ENCODE data around the gene PLCG1. TPM values are rescaled to one million over a fixed set of nuclear protein-coding genes. Genes with fewer than 3 reads are reported as not detected.

Gene PLCG1
- total RNA-seq, 4 donors from 2014 or later = 30.4 to 84.7 (median 47.8) TPM

DNA sequence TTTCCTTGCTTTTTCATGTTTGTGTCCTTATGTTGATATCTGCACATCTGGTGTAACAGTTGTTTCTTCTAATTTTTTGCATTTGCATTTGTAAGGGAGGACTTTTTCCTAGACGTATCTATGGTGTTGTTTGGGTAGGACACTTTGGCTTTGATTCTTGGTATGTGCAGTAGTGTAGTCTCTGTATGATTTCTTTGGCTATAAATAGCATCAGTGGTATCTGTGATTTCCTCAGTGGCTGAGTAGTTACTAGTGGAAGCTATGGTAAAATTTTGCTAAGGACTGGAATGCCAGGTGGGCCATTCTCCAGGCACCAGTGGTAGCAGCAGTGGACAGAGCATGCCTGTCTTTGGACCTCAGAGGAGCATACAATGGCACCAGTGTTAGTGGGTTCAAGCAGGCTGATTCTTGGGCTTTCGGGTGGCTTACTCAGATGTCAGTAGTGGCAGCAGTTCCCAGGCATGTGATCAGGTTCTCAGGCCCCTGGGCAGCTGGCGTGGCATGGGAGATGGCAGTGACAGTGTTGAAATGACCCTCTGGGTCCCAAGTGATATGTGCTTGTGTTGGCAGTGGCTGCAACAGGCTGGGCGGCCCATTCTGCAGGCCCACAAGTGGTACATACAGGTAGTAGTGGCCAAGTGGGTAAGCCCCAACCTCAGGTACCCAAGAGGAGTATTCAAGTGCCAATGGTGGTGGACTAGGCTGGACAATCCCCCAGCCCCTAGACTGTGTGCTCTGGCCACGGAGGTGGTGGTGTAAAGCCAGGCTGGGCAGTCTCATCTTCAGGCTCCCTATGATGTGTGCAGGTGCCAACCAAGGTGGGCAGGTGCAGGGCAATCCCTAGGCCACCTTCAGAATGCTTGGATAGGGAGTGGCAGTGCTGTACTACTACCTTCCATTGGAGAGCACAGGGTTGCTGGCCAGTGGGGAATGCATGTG, 54.5 kb downstream of the PLCG1 start:
- Histone ChIP-seq H3K4me1 (no peaks in the 10 kb centered on the region), H3K36me3 (peaks cover 0 to 13% (median 0%) of the 10 kb centered on the region in 3 donors), H3K4me3 (no peak overlapping the region), H3K27me3 (no peaks in the 10 kb centered on the region), H3K9me3 (peaks cover 0 to 17% (median 10%) of the 10 kb centered on the region in 3 donors), H3K27ac (no peak overlapping the region)
- TF ChIP-seq, protein P1, sequence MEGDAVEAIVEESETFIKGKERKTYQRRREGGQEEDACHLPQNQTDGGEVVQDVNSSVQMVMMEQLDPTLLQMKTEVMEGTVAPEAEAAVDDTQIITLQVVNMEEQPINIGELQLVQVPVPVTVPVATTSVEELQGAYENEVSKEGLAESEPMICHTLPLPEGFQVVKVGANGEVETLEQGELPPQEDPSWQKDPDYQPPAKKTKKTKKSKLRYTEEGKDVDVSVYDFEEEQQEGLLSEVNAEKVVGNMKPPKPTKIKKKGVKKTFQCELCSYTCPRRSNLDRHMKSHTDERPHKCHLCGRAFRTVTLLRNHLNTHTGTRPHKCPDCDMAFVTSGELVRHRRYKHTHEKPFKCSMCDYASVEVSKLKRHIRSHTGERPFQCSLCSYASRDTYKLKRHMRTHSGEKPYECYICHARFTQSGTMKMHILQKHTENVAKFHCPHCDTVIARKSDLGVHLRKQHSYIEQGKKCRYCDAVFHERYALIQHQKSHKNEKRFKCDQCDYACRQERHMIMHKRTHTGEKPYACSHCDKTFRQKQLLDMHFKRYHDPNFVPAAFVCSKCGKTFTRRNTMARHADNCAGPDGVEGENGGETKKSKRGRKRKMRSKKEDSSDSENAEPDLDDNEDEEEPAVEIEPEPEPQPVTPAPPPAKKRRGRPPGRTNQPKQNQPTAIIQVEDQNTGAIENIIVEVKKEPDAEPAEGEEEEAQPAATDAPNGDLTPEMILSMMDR (IDR thresholded peaks at IDR 0.05) = no peak
- no peak for TF ChIP-seq POLR2A (IDR thresholded peaks at IDR 0.05)
- DNase-seq = no peak
- intact Hi-C loops (cut with DNase I) = no loop called here
- WGBS, 2 donors = 83 to 88% methylated on average over 1 of the region's 5 CpGs

DNA sequence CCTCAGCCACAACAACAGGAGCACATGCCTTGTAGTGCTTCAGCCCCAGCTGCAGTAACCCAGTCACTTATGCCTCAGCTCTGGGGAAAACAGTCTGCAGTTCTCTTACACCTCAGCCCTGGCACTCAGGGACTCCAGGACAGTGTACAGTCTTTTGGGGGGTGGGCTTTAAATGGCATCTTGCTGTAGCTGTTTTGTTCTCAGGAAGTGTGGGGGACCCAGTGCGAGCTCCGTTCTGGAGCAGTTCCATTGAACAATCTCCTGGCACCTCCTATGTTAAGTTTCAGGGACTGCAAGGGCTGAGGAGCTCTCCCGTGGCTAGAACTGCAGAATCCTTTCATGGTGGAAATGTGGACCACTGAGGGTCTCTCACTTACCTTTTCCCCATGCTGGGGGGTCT, 55.2 kb downstream of the PLCG1 start:
- H3K4me1 ChIP-seq = no peaks in the 10 kb centered on the region

DNA sequence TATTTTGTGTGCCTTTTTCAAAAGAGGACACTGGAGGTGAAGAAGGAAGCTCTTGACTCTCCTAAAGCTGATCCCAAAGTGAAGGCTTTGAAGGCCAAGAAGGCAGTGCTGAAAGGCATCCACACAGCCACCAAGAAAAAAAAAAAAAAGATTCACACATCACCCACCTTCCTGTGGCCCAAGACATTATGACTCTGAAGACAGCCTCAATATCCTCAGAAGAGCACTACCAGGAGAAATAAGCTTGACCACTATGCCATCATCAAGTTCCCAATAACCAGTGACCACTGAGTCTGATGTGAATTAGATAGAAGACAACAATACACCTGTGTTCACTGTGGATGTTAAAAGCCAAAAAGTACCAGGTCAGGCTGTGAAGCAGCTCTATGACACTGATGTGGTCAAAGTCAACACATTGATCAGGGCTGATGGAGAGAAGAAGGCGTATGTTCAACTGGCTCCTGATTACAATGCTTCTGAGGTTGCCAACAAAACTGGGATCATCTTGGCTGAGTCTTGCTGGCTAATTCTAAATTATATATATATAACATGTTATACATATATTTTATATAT, 59.4 kb downstream of the PLCG1 start:
- no peak for TF ChIP-seq POLR2A (IDR thresholded peaks at IDR 0.05)
- TF ChIP-seq, protein P1 (IDR thresholded peaks at IDR 0.05) = no peak
- Histone ChIP-seq H3K9me3 (peaks cover 0 to 14% (median 13%) of the 10 kb centered on the region in 3 donors), H3K4me1 (no peaks in the 10 kb centered on the region), H3K27me3 (no peaks in the 10 kb centered on the region), H3K27ac (no peak overlapping the region), H3K4me3 (no peak overlapping the region), H3K36me3 (peaks cover 0 to 35% (median 0%) of the 10 kb centered on the region in 3 donors)
- no peak for DNase-seq
- intact Hi-C loops (cut with DNase I) = no loop called here
- WGBS, 2 donors = 92% methylated on average over 1 of the region's 1 CpG

More for the DNA sequence above, 55.2 kb downstream of the PLCG1 start:
- Histone ChIP-seq H3K4me3 (no peak overlapping the region), H3K27me3 (no peaks in the 10 kb centered on the region), H3K36me3 (peaks cover 0 to 13% (median 0%) of the 10 kb centered on the region in 3 donors), H3K9me3 (peaks cover 0 to 17% (median 10%) of the 10 kb centered on the region in 3 donors), H3K27ac (no peak overlapping the region)
- intact Hi-C loops (cut with DNase I) = no loop called here
- WGBS, 2 donors = 92 to 100% methylated on average over 3 of the region's 3 CpGs
- DNase-seq = no peak
- TF ChIP-seq POLR2A (IDR thresholded peaks at IDR 0.05) = no peak
- TF ChIP-seq, protein P1 (IDR thresholded peaks at IDR 0.05) = no peak

DNA sequence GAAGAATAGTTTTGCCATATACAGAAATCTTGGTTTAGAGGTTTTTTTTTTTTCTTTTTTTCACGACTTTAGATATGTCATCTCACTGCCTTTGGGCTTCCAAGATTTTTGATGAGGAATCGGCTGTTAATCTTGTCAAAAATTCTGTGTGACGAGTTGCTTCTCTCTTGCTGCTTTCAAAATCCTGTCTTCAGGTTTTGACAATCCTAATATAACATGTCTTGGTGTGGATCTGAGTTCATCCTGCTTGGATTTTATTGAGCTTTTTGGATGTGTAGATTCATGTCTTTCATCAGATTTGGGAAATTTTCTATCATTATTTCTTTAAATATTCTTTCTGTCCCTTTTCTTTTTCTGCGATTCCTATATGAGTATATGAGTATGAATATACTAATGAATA, 61.1 kb downstream of the PLCG1 start:
- Histone ChIP-seq H3K4me3 (no peak overlapping the region), H3K9me3 (peaks cover 0 to 14% (median 13%) of the 10 kb centered on the region in 3 donors), H3K36me3 (peaks cover 0 to 41% (median 0%) of the 10 kb centered on the region in 3 donors), H3K27ac (no peak overlapping the region), H3K4me1 (no peaks in the 10 kb centered on the region), H3K27me3 (no peaks in the 10 kb centered on the region)
- no peak for TF ChIP-seq POLR2A (IDR thresholded peaks at IDR 0.05)
- TF ChIP-seq, protein P1 (IDR thresholded peaks at IDR 0.05) = no peak
- intact Hi-C loops (cut with DNase I) = no loop called here
- no peak for DNase-seq
- 93 to 97% methylated on average over 4 of the region's 4 CpGs for WGBS, 2 donors
